Measurements from ENCODE around the gene SHISA2. TPM values are rescaled to one million over a fixed set of nuclear protein-coding genes. Genes with fewer than 3 reads are reported as not detected.
A peak's percentile ranks its signal among the peaks of the same experiment; 100 is the strongest.

The SHISA2 gene
- total and polyA plus RNA-seq, 7 experiments from 2014 or later: 0.25 to 3.6 (median 1.4) TPM

- Mint-ChIP-seq H3K4me3 (peak overlapping the region; percentile 81 to 89 (median 86)), H3K4me1 (peaks cover 10 to 65% (median 51%) of the 10 kb centered on the region in 7 donors), H3K36me3 (peaks cover 0 to 5% (median 5%) of the 10 kb centered on the region in 5 donors), H3K27me3 (no peaks in the 10 kb centered on the region), H3K9me3 (peaks cover 0 to 5% (median 0%) of the 10 kb centered on the region in 11 donors), H3K27ac (peak overlapping the region; percentile 42 to 95 (median 87))
- Histone ChIP-seq H3K27ac (ENCODE audit: low read depth, low read length) (peak overlapping the region; percentile 90), H3K27me3 (ENCODE audit: control insufficient read depth in 2 of 2, insufficient read depth in 2 of 2, low read length in 2 of 2) (no peaks in the 10 kb centered on the region), H3K4me3 (ENCODE audit: low read length) (peak overlapping the region; percentile 53), H3K36me3 (ENCODE audit: control insufficient read depth in 2 of 3, insufficient read depth in 3 of 3, low read length in 3 of 3) (no peaks in the 10 kb centered on the region), H3K9me3 (ENCODE audit: control insufficient read depth in 2 of 3, low read length in 3 of 3) (no peaks in the 10 kb centered on the region), H3K4me1 (ENCODE audit: control insufficient read depth in 2 of 2, insufficient read depth in 2 of 2, low read length in 2 of 2) (peaks cover 0 to 16% of the 10 kb centered on the region in 2 donors)
- ChIA-PET POLR2A (interaction anchor here (1.0 to 1.9 kb wide), 6 partner anchors 13 to 138 kb away, joined by 3 to 9 read pairs (median 4); no protein-coding TSS in a partner anchor), CTCF (interaction anchor here (0.9 kb wide), 1 partner anchor 24 kb away, joined by 3 read pairs; no protein-coding TSS in a partner anchor)
- intact Hi-C loops (cut with micrococcal nuclease): loop anchor here (1.0 to 5.0 kb wide), 7 partner anchors 39 to 174 kb away; partner anchors contain the start of gene SHISA2 (in 2 of the 2)
- DNase-seq: no peak
- no peak for ATAC-seq
Observed at GRCh38 chr13:26012995-26013394, 38.8 kb downstream of the SHISA2 start.

- Mint-ChIP-seq H3K9me3 (peaks cover 0 to 5% (median 0%) of the 10 kb centered on the region in 11 donors), H3K36me3 (peaks cover 0 to 5% (median 5%) of the 10 kb centered on the region in 5 donors), H3K27ac (peak overlapping the region; percentile 67 to 95 (median 90)), H3K4me3 (peak overlapping the region; percentile 81 to 89 (median 86)), H3K27me3 (no peaks in the 10 kb centered on the region), H3K4me1 (peaks cover 11 to 65% (median 48%) of the 10 kb centered on the region in 7 donors)
- Histone ChIP-seq H3K9me3 (ENCODE audit: control insufficient read depth in 2 of 3, low read length in 3 of 3) (no peaks in the 10 kb centered on the region), H3K27ac (ENCODE audit: low read depth, low read length) (peak overlapping the region; percentile 90), H3K36me3 (ENCODE audit: control insufficient read depth in 2 of 3, insufficient read depth in 3 of 3, low read length in 3 of 3) (no peaks in the 10 kb centered on the region), H3K4me1 (ENCODE audit: control insufficient read depth in 2 of 2, insufficient read depth in 2 of 2, low read length in 2 of 2) (peaks cover 0 to 8% of the 10 kb centered on the region in 2 donors), H3K4me3 (ENCODE audit: low read length) (peak overlapping the region; percentile 77), H3K27me3 (ENCODE audit: control insufficient read depth in 2 of 2, insufficient read depth in 2 of 2, low read length in 2 of 2) (no peaks in the 10 kb centered on the region)
- intact Hi-C loops (cut with micrococcal nuclease): loop anchor here (1.0 to 5.0 kb wide), 7 partner anchors 39 to 175 kb away; partner anchors contain the start of gene SHISA2 (in 2 of the 2)
- DNase-seq (peak; percentile 51 to 88 (median 75)), ATAC-seq (peak; percentile 95)
- POLR2A ChIA-PET: interaction anchor here (0.6 to 1.9 kb wide), 10 partner anchors 12 to 137 kb away, joined by 3 to 9 read pairs (median 4); no protein-coding TSS in a partner anchor
- CTCF ChIA-PET: interaction anchor here (0.6 to 0.9 kb wide), 3 partner anchors 10 to 54 kb away, joined by 3 to 6 read pairs (median 3); no protein-coding TSS in a partner anchor
Observed at GRCh38 chr13:26011996-26012821, 39.6 kb downstream of the SHISA2 start.

- H3K9me3 Mint-ChIP-seq: peaks cover 0 to 5% (median 0%) of the 10 kb centered on the region in 11 donors
- Histone ChIP-seq H3K4me3 (ENCODE audit: low read length) (no peak overlapping the region), H3K27me3 (ENCODE audit: control insufficient read depth in 2 of 2, insufficient read depth in 2 of 2, low read length in 2 of 2) (no peaks in the 10 kb centered on the region), H3K27ac (ENCODE audit: low read depth, low read length) (peak overlapping the region; percentile 90), H3K9me3 (ENCODE audit: control insufficient read depth in 2 of 3, low read length in 3 of 3) (no peaks in the 10 kb centered on the region), H3K36me3 (ENCODE audit: control insufficient read depth in 2 of 3, insufficient read depth in 3 of 3, low read length in 3 of 3) (no peaks in the 10 kb centered on the region), H3K4me1 (ENCODE audit: control insufficient read depth in 2 of 2, insufficient read depth in 2 of 2, low read length in 2 of 2) (peaks cover 0 to 4% of the 10 kb centered on the region in 2 donors)
- POLR2A ChIA-PET: interaction anchor here (0.7 to 1.9 kb wide), 5 partner anchors 11 to 135 kb away, joined by 3 to 7 read pairs (median 3); no protein-coding TSS in a partner anchor
- CTCF ChIA-PET: no interaction called here
- H3K36me3 Mint-ChIP-seq: peaks cover 0 to 5% (median 5%) of the 10 kb centered on the region in 5 donors
- ATAC-seq (no peak), DNase-seq (no peak)
- H3K4me3 Mint-ChIP-seq: peak overlapping the region in 9 of 10 donors; percentile 5 to 89 (median 85)
- no peaks in the 10 kb centered on the region for H3K27me3 Mint-ChIP-seq
- peak overlapping the region in 7 of 9 donors; percentile 67 to 95 (median 87) for H3K27ac Mint-ChIP-seq
- intact Hi-C loops (cut with micrococcal nuclease): loop anchor here (5.0 kb wide), 3 partner anchors 39 to 176 kb away; partner anchors contain the start of gene SHISA2 (in 1 of the 2)
- peaks cover 7 to 55% (median 41%) of the 10 kb centered on the region in 7 donors for H3K4me1 Mint-ChIP-seq
Observed at GRCh38 chr13:26011208-26011573, 40.6 kb downstream of the SHISA2 start.

- intact Hi-C loops (cut with micrococcal nuclease): loop anchor here (5.0 kb wide), 3 partner anchors 38 to 177 kb away; partner anchors contain the start of gene SHISA2 (in 1 of the 2)
- no peak for DNase-seq
- Mint-ChIP-seq H3K4me3 (peak overlapping the region in 3 of 10 donors; percentile 3 to 41 (median 26)), H3K27me3 (no peaks in the 10 kb centered on the region), H3K9me3 (peaks cover 0 to 5% (median 0%) of the 10 kb centered on the region in 11 donors), H3K36me3 (peaks cover 0 to 5% (median 5%) of the 10 kb centered on the region in 5 donors), H3K4me1 (peaks cover 7 to 50% (median 35%) of the 10 kb centered on the region in 7 donors), H3K27ac (peak overlapping the region in 3 of 9 donors; percentile 87 to 95 (median 94))
- no peak for ATAC-seq
- no peaks in the 10 kb centered on the region for H3K27me3 ChIP-seq (ENCODE audit: control insufficient read depth in 2 of 2, insufficient read depth in 2 of 2, low read length in 2 of 2)
- peaks cover 0 to 4% of the 10 kb centered on the region in 2 donors for H3K4me1 ChIP-seq (ENCODE audit: control insufficient read depth in 2 of 2, insufficient read depth in 2 of 2, low read length in 2 of 2)
- POLR2A ChIA-PET: no interaction called here
- no peak overlapping the region for H3K4me3 ChIP-seq (ENCODE audit: low read length)
- H3K27ac ChIP-seq (ENCODE audit: low read depth, low read length): no peak overlapping the region
- no peaks in the 10 kb centered on the region for H3K9me3 ChIP-seq (ENCODE audit: control insufficient read depth in 2 of 3, low read length in 3 of 3)
- CTCF ChIA-PET: no interaction called here
- no peaks in the 10 kb centered on the region for H3K36me3 ChIP-seq (ENCODE audit: control insufficient read depth in 2 of 3, insufficient read depth in 3 of 3, low read length in 3 of 3)
Observed at GRCh38 chr13:26010487-26011207, 41.2 kb downstream of the SHISA2 start.

GRCh38 chr13:26007261-26008125, 44.3 kb downstream of the SHISA2 start:
- POLR2A ChIA-PET: interaction anchor here (0.6 to 1.2 kb wide), 2 partner anchors 11 to 1446 kb away, joined by 3 to 6 read pairs; no protein-coding TSS in a partner anchor
- peak overlapping the region in 1 of 10 donors; percentile 13 for H3K4me3 Mint-ChIP-seq
- ATAC-seq: no peak

More at GRCh38 chr13:26007261-26008125, 44.3 kb downstream of the SHISA2 start:
- no peaks in the 10 kb centered on the region for H3K4me1 ChIP-seq (ENCODE audit: control insufficient read depth in 2 of 2, insufficient read depth in 2 of 2, low read length in 2 of 2)
- H3K9me3 ChIP-seq (ENCODE audit: control insufficient read depth in 2 of 3, low read length in 3 of 3): no peaks in the 10 kb centered on the region
- CTCF ChIA-PET: interaction anchor here (0.6 to 0.7 kb wide), 2 partner anchors 150 to 153 kb away, joined by 3 to 4 read pairs; no protein-coding TSS in a partner anchor
- H3K27ac ChIP-seq (ENCODE audit: low read depth, low read length): no peak overlapping the region
- H3K27me3 ChIP-seq (ENCODE audit: control insufficient read depth in 2 of 2, insufficient read depth in 2 of 2, low read length in 2 of 2): no peaks in the 10 kb centered on the region
- H3K27ac Mint-ChIP-seq: peak overlapping the region in 3 of 9 donors; percentile 9 to 30 (median 17)
- H3K27me3 Mint-ChIP-seq: peaks cover 0 to 10% (median 0%) of the 10 kb centered on the region in 5 donors
- H3K36me3 Mint-ChIP-seq: peaks cover 0 to 9% (median 4%) of the 10 kb centered on the region in 5 donors
- DNase-seq: no peak
- H3K4me1 Mint-ChIP-seq: peaks cover 6 to 22% (median 12%) of the 10 kb centered on the region in 7 donors
- peaks cover 0 to 13% (median 8%) of the 10 kb centered on the region in 11 donors for H3K9me3 Mint-ChIP-seq
- intact Hi-C loops (cut with micrococcal nuclease): no loop called here
- no peaks in the 10 kb centered on the region for H3K36me3 ChIP-seq (ENCODE audit: control insufficient read depth in 2 of 3, insufficient read depth in 3 of 3, low read length in 3 of 3)
- no peak overlapping the region for H3K4me3 ChIP-seq (ENCODE audit: low read length)

Measured in naive thymus-derived CD4-positive, alpha-beta T cell (primary cell).